Hematopoietic multipotent progenitor cell treated with erythropoietin and hydrocortisone succinate and interleukin-3 and kit ligand, for 6 days (in vitro differentiated cells): Measurements from ENCODE around the gene BMERB1.
"Not testable (repeated sequence)": the region's sequence is repeated elsewhere in the genome, so short reads cannot be mapped to it uniquely, and the experiment has no call there.

ENCODE experiments used
- DNase-seq: peaks from one replicate; pipeline ENCODE4 v3.0.0-alpha.2; 2015

Gene BMERB1

DNA sequence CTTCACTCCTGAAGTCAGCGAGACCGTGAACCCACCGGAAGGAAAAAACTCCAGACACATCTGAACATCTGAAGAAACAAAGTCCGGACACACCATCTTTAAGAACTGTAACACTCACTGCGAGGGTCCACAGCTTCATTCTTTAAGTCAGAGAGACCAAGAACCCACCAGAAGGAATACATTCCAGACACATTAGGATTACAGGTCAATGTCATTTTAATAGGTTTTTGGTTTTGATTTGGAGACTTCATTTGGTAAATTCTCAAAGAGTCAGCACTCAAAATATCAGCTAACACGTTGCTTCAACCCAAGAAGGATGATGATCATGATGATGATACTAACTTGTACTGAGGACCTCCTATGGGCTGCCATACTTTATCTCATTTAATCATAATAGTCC lies 7.6 kb upstream of the BMERB1 start:
- DNase-seq = no peak

- peak; percentile 86 for DNase-seq
Observed at GRCh38 chr16:15427648-15428239, 6.6 kb upstream of the BMERB1 start.

DNA sequence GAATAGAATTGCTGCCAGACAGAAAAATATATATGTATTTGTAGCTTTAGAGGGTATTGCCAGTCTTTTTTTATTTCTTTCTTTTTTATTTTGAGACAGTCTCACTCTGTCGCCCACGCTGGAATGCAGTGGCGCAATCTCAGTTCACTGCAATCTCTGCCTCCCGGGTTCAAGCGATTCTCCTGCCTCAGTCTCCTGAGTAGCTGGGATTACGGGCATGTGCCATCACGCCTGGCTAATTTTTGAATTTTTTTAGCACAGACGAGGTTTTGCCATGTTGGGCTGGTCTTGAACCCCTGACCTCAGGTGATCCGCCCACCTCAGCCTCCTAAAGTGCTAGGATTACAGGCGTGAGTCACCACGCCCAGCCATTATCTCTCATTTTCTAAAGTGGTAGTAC lies 3.5 kb upstream of the BMERB1 start:
- not testable (repeated sequence) for DNase-seq

- DNase-seq = no peak
Observed at GRCh38 chr16:15434079-15434424, 336 bp upstream of the BMERB1 start.

DNA sequence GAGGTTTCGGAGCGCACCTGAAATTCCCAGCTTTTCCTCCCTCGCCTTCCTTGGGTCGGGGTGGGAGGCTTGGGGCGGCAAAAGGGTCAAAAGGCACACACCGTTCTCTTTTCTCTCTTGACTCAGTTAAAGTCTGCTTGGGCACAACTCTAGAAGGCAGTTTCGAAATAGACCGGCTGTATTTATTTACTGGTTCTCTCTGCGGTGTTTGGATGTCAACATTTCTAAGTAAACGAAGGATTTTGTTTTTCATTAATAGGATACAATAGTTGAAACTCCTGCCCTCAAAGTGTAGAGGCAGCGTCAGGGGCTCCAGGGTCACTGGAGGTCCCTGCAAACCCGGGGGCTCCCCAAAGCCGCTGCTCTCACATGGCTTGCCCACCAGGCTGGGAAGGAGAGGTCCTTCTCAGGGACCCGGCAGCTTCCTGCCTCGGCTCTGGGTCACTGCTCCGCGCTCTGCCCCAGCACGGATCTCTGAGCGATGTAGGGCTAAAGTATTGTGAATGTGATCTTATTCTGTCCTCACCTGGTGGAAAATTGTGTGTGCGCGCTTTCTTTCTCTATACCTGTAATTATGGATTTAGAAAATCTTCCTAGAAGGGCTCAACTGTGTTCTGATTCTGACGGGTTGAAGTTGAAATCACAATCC lies 952 bp downstream of the BMERB1 start:
- DNase-seq = peak; percentile 8

GRCh38 chr16:15439102-15439501 lies 4.7 kb downstream of the BMERB1 start:
- no peak for DNase-seq

- no peak for DNase-seq
Observed at GRCh38 chr16:15439521-15439920, 5.1 kb downstream of the BMERB1 start.

- DNase-seq = no peak
Observed at GRCh38 chr16:15440852-15441251, 6.5 kb downstream of the BMERB1 start.

GRCh38 chr16:15442140-15442539 lies 7.8 kb downstream of the BMERB1 start:
- not testable (repeated sequence) for DNase-seq

- no peak for DNase-seq
Observed at GRCh38 chr16:15443753-15444152, 9.4 kb downstream of the BMERB1 start.

GRCh38 chr16:15444264-15444663 lies 9.9 kb downstream of the BMERB1 start:
- no peak for DNase-seq

GRCh38 chr16:15445450-15445849 lies 11.1 kb downstream of the BMERB1 start:
- DNase-seq = no peak

DNA sequence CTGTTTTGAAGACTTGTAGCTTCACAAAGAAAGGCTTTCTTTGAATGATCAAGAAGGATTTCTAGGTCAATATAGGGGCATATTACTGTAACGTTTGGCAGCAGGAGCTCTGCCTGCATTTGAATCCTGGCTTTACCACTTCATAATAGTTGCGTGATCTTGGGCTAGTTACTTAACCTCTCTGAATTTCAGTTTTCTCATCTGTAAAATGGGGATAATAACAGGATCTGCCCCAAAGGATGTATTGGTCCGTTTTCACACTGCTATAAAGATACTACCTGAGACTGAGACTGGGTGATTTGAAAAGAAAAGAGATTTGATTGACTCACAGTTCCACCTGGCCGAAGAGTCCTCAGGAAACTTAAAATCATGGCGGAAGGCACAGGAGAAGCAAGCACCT lies 12.5 kb downstream of the BMERB1 start:
- no peak for DNase-seq

GRCh38 chr16:15450624-15451023 lies 16.2 kb downstream of the BMERB1 start:
- DNase-seq = no peak

- no peak for DNase-seq
Observed at GRCh38 chr16:15451098-15451731, 16.8 kb downstream of the BMERB1 start.

DNA sequence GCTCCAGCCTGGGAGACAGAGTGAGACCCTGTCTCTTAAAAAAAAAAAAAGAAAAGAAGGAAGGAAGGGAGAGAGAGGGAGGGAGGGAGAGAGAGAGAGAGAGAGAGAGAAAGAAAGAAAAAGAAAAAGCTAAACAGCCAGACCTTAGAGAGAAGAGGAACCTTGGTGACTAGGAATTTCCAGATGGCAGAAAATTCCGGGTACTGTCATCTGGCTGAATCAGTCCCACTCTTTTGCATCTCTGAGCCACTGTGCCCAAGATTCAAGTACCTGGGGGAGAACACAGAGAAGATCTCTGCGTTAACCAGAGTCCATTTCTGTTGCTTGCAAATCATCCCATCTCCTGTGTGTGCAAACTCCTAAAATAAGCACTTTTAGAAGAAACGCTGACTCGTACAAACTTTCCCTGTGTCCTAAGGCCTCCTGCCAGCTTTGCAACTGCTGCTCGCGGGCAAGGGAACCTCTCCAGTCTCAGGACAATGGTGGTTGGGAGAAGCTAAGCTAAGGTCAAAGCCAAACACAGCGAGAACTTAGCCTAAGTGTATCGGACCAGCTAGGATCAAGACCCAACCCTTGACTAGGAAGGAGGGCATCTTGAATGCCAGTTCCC lies 18.0 kb downstream of the BMERB1 start:
- DNase-seq = no peak

DNA sequence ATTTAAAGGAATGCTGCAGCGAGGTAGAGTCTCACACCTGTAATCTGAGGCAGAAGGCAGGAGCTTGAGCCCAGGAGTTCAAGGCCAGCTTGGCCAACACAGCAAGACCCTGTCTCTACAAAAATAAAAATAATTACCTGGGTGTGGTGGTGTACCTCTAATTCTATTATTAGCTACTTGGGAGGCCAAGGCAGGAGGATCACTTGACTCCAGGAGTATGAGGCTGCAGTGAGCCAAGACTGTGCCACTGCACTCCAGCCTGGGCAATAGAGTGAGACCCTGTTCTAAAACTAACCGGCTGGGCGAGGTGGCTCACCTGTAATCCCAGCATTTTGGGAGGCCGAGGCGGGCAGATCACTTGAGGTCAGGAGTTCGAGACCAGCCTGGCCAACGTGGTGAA lies 18.9 kb downstream of the BMERB1 start:
- not testable (repeated sequence) for DNase-seq

- not testable (repeated sequence) for DNase-seq
Observed at GRCh38 chr16:15454933-15455332, 20.5 kb downstream of the BMERB1 start.

GRCh38 chr16:15457400-15457799 lies 23.0 kb downstream of the BMERB1 start:
- no peak for DNase-seq

DNA sequence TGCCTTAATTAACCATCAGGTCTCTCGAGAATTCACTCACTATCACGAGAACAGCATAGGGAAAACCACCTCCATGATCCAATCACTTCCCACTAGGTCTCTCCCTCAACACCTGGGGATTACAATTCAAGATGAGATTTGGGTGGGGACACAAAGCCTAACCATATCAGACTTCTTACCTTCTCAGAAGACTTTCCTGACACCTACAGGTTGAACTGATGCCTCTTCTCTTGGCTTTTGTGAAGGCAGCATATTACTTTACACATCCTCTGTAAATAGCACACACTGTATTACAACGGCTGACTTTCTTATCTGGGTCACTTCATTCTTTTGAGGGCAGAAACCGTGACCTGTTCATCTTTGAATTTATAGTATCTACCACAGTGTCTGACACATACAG lies 23.6 kb downstream of the BMERB1 start:
- peak; percentile 14 for DNase-seq

- DNase-seq = no peak
Observed at GRCh38 chr16:15459791-15460190, 25.4 kb downstream of the BMERB1 start.

DNA sequence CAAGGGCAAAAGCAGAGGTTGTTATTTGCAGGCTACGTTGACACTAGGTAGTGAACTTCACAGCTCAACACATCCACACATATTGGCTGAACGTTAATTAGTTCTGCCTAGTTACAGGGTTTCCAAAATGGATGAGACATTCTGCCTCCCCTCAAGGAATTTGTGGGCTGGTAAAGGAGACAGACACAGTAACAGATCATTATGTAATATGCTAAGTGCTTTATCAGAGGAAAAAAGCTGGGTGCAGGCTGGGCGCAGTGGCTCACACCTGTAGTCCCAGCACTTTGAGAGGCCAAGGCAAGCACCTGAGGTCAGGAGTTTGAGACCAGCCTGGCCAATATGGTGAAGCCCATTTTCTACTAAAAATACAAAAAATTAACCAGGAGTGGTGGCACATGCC lies 26.2 kb downstream of the BMERB1 start:
- DNase-seq = no peak

DNA sequence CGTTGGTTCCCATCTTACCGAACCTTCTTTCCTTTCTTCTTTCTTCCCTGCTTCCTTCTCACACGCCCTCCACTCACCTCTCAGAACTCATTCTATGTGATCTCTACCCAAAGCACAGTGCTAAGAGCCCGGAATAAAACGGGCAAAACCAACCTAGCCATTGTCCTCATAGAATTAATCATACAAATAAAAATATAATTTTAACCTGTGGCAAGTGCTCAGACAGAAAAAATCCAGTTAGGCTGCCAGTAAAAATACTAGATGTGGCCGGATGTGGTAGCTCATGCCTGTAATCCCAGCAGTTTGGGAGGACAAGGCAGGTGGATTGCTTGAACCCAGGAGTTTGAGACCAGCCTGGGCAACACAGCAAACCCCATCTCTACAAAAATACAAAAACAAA lies 27.0 kb downstream of the BMERB1 start:
- no peak for DNase-seq
